ENCODE data around the gene KLRF2. TPM values are rescaled to one million over a fixed set of nuclear protein-coding genes. Genes with fewer than 3 reads are reported as not detected.

Gene KLRF2
- total RNA-seq, 1 donor from 2014 or later = not detected

GRCh38 chr12:9936591-9936990 lies 55.3 kb downstream of the KLRF2 start:
- no peak for DNase-seq

- no peak for DNase-seq
Measured at GRCh38 chr12:9940375-9940774, 59.1 kb downstream of the KLRF2 start.

GRCh38 chr12:9941838-9942237 lies 60.5 kb downstream of the KLRF2 start:
- no peak for DNase-seq

- DNase-seq = no peak
Measured at GRCh38 chr12:9943240-9943639, 62.0 kb downstream of the KLRF2 start.

GRCh38 chr12:9944391-9944790 lies 63.1 kb downstream of the KLRF2 start:
- no peak for DNase-seq

Other genes with a start within 250 kb of the KLRF2 start
- 12.4 TPM for gene CLEC2D, start 211.8 kb upstream of the KLRF2 start, total RNA-seq
- gene CLECL1, start 148.4 kb upstream of the KLRF2 start, total RNA-seq = 0.41 TPM
- gene CD69, start 120.6 kb upstream of the KLRF2 start, total RNA-seq = 4.6 TPM
- 0.51 TPM for gene KLRF1, start 54.0 kb upstream of the KLRF2 start, total RNA-seq
- 25.2 TPM for gene CLEC2B, start 12.1 kb upstream of the KLRF2 start, total RNA-seq
- gene CLEC2A, start 50.9 kb downstream of the KLRF2 start, total RNA-seq = not detected
- gene CLEC12A, start 89.9 kb downstream of the KLRF2 start, total RNA-seq = not detected
- not detected for gene CLEC1B, start 117.6 kb downstream of the KLRF2 start, total RNA-seq
- gene CLEC12B, start 129.1 kb downstream of the KLRF2 start, total RNA-seq = not detected
- gene CLEC9A, start 149.2 kb downstream of the KLRF2 start, total RNA-seq = 0.82 TPM
- gene CLEC1A, start 217.5 kb downstream of the KLRF2 start, total RNA-seq = 2.7 TPM
- gene CLEC7A, start 248.7 kb downstream of the KLRF2 start, total RNA-seq = 3.6 TPM

Data from tongue (tissue), 2 donors.